NCI-H2227 treated with DMSO at 0.1 percent for 48 hours (cell line): ENCODE results near the gene PRR14L.
"Not testable (repeated sequence)": the region's sequence is repeated elsewhere in the genome, so short reads cannot be mapped to it uniquely, and the experiment has no call there.

ENCODE experiments used
- DNase-seq: peaks from one replicate; lab custom pipeline; 2025; lab: John Stamatoyannopoulos, UW

The PRR14L gene

DNA sequence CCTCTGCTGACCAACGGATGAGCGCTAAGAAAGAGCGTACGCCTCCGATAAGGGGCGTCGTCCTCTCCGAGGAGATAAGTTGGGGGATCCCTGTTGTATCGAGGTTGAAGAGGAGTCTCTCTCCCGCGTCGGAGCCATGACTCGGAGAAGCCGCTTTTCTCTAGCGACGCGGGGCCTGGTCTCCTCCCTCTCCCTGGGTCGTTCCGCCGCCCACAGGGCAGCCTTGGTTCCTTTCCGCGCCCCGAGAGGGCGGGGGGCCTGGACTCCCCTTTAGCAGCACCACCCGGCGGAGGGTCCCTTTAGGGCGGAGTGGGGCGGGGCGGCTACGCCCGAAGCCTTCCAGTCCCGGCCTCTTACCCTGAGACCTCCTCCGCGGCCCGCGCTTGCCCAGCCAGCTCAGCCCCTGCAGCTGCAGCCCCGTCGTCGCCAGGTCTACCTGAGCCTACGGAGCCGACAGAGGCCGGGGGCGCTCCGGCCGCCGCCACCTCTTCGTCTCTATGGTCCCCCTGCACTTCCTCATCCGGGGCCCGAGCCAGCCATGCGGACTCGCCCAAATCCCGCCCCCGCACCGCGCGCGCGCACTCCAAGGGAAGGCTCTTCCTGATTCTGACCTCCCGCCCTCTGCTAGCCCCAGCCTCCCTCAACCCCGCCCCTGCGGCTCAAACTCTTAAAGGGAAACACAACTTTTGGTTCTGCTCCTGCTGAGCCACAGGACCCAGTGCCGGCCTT lies at the start of gene PRR14L:
Gene PRR14L (minus strand): TSS at position 497 of the 729 bp plus-strand sequence. CDS start 11,272 bp downstream, outside the sequence.
- DNase-seq, result peak; percentile 88

DNA sequence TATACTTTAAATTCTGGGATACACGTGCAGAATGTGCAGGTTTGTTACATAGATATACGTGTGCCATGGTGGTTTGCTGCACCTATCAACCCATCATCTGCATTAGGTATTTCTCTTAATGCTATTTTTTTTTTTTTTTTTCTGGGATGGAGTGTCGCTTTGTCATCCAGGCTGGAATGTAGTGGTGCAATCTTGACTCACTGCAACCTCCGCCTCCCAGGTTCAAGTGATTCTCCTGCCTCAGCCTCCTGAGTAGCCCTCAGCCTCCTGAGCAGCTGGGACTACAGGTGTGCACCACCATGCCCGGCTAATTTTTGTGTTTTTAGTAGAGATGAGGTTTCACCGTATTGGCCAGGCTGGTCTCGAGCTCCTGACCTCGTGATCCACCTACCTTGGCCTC lies 49.4 kb upstream of the PRR14L start:
- DNase-seq, result not testable (repeated sequence)

DNA sequence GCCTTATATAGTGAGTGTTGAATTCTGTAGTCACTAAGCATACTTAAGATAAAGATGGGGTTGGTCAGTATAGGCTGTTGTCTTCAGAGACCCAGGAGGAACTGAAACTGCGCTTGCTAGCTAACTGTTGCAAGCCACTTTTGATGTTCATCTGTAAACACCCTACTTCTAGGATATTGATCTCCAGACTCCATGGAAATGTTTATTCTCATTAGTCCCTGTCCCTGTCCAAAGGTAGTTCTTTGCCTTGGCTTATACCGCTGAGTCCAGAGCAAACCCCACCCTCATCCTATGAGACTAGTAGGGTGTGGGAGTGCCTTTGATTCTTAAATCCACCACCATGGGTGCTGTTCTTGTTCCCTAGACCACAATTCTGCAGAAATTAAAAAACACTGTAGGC lies 40.3 kb upstream of the PRR14L start:
- no peak for DNase-seq

- DNase-seq, result no peak
These were observed 39.9 kb upstream of the PRR14L start for GRCh38 chr22:31789803-31790202.

GRCh38 chr22:31776231-31776630 lies 26.3 kb upstream of the PRR14L start:
- no peak for DNase-seq

GRCh38 chr22:31773416-31773815 lies 23.5 kb upstream of the PRR14L start:
- DNase-seq, result no peak

DNA sequence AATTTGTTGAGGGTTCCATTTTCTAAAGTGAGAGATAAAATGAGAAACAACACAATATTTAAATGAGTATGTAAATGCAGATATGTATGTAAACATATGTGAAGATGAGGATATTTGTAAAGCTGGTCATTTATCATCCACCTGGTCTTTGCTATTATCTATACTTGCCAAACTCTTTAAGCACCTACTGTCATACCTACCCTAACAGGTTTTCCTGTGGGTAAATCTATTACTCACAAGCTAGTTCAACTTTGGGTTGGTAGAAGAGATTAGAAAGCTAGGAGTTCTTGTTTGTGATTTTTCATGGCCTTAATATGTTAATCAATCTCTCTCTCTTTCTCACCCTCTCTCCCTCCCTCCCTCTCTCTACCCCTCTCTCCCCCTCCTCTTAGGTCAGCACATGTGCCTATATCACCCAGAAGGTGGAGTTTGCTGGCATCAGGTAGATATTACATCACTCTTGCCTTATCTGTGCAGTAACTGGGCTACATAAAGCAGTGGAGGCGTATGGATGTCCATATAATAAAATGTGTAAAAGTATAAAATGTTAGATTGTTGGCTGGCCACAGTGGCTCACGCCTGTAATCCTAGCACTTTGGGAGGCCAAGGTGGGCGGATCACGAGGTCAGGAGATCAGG lies 18.6 kb upstream of the PRR14L start:
- no peak for DNase-seq

- DNase-seq, result no peak
These were observed 14.9 kb upstream of the PRR14L start for GRCh38 chr22:31764785-31765184.

GRCh38 chr22:31758860-31759259 lies 8.9 kb upstream of the PRR14L start:
- not testable (repeated sequence) for DNase-seq

GRCh38 chr22:31757265-31757664 lies 7.3 kb upstream of the PRR14L start:
- DNase-seq, result no peak

DNA sequence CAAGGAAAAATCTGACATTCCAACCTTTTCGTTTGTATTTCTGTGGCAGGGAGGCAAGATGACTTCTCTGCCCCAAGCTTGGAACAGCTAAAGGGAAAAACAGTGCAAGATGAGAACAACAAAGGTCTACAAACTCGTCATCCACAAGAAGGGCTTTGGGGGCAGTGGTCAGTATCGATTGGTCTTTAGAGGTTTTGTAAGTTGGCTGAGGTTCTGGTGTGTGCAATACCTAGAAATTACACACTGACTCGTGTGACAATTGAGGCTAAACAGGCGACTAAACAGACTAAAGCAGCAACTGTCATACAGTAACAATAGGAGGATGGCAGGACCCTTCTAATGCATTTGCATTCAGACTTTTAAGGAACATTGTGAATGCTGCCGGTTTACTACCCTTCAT lies 4.9 kb upstream of the PRR14L start:
- DNase-seq, result no peak

DNA sequence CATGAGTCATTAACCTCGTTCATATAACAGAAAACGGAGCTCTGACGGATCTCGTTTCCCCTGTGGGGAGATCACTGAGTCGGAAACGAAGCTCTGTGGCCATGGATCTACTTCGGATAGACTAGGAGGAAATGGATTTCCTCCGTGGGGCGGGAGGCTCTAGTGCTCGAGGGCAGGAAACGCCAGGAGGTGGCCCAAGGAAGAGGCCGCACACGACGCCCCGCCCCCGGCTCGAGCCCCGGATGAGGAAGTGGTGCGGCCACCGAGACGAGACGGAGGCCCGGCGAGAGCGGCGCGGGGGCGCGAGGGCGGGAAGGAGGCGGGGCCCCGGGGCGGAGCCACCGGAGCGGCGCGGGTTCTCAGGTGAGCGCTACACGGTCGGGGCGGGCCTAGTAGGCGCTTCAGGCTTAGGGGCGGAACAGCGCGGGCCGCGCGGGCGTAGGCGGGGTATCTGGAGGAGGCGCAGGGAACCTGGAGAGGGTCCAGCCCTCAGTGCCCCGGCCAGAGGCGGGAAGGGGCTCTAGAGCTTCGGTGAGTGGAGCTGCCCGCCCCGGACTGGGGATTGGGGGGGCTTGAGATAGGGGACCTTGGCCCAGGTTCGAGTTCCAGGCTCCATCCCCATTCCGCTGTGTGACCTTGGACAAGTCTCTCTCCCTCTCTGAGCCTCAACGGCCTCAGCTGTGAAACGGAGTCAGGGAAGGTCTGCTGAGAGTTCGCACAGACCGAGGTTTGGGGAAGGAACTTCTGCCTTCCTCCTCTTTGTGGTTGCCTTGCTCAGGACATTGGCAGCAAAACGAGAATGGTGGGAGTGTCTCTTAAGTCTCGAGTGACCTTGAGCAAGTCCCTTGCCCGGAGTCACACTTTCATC lies 3.9 kb upstream of the PRR14L start, which contains the start of gene DEPDC5:
Gene DEPDC5 (plus strand): TSS at position 386 of the 868 bp plus-strand sequence. CDS start 903 bp downstream, outside the sequence.
- peak; percentile 87 for DNase-seq

DNA sequence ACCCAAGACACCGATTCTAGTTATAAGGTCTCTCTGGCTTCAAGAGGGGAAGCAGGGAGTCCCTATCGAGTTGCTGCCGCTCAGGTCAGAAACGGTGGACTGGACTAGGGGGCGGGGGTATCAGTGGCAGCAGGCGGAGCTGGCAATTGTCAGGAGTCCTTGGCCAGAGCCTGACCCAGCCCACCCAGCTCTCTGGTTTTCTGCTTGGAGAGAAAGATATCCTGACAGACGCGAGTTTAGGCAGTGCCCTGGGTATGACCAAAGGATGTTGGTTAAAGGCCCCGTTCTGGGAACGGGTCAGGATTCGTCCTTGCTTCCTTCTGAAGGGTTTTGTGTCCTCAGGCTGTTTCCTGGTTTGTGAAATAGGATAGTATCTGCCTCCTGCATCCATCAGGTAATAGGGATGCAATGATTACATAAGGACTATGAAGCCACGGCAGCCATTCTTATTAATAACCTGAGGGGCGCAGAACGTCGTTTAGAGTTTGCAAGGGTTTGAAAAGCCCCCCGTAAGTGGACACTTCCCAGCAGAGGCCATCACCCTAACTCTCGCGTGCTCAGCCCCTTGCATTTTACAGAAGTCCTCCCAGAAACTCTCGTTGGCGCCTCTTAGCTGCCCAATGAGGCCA lies 3.2 kb upstream of the PRR14L start:
- peak; percentile 47 for DNase-seq

GRCh38 chr22:31752096-31752847 lies 2.3 kb upstream of the PRR14L start:
- DNase-seq, result no peak

DNA sequence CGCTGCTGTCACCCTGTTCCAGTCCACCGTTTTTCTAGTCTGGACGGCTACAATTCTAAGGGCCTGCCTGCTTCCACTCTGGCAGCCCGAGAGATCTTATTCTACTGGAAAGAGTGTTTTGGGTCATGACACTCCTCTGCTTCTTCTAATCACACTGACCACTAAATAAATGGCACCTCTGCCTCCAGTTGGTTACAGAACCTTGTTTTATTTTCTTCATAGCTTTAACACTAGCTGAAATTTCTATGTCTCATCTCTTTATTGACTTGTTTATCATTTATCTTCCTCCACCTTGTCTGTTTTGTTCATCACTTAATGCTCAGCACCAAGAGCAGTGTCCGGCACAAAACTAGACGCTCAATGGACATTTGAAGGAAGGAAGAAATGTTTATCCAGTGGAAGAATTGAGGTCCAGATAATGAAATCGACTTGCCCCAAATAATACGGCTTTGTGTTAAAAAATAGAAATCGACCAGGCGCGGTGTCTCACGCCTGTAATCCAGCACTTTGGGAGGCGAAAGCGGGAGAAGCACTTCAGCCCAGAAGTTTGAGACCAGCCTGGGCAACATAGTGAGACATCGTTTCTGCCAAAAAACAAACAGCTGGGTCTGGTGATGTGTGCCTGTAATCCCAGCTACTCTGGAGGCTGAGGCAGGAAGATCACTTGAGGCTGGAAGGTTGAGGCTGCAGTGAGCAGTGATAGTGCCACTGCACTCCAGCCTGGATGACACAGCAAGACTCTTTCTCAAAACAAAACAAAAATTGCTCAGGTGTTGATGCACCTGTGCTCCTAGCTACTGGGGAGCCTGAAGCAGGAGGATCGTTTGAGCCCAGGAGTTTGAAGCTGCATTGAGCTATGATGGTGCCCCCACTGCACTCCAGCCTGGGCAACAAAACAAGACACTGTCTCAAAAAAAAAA lies 693 bp upstream of the PRR14L start:
- DNase-seq, result no peak

DNA sequence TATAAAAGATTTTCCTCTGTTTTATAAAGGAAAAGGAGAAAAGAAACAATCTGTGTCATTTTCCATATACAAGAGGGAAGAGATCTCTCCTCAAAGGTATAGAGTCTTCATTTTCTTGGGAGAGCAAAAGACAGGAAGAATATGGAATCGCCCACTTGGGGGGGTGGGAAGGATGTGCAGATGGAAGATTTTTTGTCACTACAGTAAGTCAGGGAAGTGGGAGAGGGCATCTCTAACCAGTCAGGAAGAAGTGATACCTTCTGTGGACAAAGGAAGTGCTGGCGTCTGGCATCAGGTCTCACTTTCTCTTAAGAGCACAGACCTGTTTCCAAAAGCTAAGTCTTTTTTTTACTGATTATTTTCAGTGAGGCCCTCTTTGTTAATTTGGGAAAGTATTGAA lies 1.4 kb downstream of the PRR14L start:
- DNase-seq, result no peak

- DNase-seq, result no peak
These were observed 2.5 kb downstream of the PRR14L start for GRCh38 chr22:31747441-31747840.

- no peak for DNase-seq
These were observed 6.1 kb downstream of the PRR14L start for GRCh38 chr22:31743871-31744270.

- no peak for DNase-seq
These were observed 7.2 kb downstream of the PRR14L start for GRCh38 chr22:31742682-31743081.

DNA sequence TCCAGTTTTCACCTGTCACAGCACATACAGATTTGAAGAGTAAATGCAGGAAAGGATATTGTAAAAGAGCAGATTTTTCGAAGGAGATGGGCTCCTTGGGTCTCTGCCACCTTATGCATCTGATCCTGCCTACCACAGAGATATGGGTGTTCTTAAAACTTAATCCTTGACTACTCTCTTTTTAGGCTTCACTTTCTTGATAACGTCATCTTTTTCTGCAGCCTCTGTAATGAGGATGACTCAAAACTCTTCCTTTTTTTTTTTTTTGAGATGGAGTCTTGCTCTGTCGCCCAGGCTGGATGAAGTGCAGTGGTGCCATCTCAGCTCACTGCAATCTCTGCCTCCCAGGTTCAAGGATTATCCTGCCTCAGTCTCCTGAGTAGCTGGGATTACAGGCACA lies 7.8 kb downstream of the PRR14L start:
- DNase-seq, result no peak
